NK-92 treated with Interleukin-12 subunit alpha and Interleukin-12 subunit beta, amount 100 ng/mL, for 24 hours (cell line): ENCODE measurements around the gene DEFB131B.
"Not testable (repeated sequence)": the region's sequence is repeated elsewhere in the genome, so short reads cannot be mapped to it uniquely, and the experiment has no call there.

ENCODE experiments used
- DNase-seq: peaks from one replicate; lab custom pipeline; 2025; lab: John Stamatoyannopoulos, UW

DEFB131B gene

DNA sequence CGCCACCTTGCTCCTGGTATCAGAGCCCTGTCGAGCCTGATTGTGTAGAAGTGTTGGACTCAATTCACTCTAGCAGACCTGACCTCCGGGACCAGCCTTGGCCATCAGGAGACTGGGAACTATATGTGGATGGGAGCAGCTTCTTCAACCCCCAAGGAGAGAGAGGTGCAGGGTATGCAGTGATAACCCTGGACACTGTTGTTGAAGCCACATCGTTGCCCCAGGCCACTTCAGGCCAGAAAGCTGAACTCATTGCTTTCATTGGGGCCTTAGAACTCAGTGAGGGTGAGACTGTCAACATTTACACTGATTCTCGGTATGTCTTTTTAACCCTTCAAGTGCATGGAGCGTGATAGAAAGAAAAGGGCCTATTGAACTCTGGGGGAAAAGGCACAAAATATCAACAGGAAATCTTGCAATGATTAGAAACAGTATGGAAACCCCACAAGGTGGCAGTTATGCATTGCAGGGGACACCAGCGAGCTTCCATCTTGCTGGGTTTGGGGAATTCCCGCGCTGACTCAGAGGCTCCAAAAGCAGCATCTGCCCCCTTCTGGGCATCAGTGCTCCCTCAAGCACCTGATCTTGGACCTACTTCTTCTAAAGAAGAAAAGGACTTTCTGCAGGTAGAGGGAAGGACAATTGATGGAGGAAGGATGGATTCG, 33.2 kb downstream of the DEFB131B start:
- DNase-seq = peak; percentile 49

DNA sequence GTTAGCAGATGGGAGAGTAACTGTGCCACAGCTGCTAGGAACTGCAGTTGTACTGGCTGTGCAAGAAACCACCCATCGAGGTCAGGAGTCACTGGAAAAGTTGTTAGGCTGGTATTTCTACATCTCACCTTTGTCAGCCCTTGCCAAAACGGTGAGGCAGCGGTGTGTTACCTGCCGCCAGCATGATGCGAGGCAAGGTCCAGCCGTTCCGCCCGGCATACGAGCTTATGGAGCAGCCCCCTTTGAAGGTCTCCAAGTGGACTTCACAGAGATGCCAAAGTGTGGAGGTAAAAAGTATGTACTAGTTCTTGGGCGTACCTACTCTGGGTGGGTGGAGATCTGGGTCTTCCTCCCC, 33.7 kb downstream of the DEFB131B start:
- DNase-seq = not testable (repeated sequence)

DNA sequence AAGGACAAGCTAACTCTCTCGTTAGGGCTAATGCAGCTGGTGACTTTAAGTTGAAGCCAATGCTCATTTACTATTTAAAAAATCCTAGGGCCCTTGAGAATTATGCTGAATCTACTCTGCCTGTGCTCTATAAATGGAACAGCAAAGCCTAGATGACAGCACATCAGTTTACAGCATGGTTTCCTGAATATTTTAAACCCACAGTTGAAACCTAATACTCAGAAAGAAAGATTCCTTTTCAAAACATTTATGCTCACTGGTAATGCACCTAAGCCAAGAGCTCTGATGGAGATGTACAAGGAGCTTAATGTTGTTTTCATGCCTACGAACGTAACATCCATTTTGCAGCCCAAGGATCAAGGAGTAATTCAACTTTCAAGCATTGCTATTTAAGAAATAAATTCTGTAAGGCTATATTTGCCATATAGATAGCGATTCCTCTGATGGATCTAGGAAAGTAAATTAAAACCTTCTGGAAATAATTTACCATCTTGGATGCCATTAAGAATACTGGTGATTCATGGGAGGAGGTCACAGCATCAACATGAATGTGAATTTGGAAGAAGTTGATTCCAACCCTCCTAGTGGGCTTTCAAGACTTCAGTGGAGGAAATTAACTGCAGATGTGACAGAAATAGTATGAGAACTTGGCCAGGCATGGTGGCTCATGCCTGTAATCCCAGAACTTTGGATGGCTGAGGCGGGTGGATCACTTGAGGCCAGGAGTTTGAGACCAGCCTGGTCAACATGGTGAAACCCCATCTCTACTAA, 35.7 kb downstream of the DEFB131B start:
- DNase-seq = no peak

DNA sequence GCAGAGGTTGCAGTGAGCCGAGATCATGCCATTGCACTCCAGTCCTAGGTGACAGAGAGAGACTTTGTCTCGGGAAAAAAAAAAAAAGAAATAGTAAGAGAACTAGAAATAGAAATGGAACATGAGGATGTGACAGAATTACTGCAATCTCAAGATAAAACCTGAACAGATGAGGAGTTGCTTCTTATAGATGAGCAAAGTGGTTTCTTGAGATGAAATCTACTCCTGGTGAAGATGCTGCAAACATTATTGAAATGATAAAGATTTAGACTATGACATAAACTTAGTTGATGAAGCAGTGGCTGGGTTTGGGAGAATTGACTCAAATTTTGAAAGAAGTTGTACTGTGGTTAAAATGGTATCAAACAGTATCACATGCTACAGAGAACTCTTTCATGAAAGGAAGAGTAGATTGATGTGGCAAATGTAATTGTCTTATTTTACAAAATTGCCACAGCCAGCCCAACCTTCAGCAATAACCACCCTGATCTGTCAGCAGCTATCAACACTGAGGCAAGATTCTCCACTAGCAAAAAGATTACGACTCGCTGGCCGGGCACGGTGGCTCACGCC, 36.5 kb downstream of the DEFB131B start:
- no peak for DNase-seq

DNA sequence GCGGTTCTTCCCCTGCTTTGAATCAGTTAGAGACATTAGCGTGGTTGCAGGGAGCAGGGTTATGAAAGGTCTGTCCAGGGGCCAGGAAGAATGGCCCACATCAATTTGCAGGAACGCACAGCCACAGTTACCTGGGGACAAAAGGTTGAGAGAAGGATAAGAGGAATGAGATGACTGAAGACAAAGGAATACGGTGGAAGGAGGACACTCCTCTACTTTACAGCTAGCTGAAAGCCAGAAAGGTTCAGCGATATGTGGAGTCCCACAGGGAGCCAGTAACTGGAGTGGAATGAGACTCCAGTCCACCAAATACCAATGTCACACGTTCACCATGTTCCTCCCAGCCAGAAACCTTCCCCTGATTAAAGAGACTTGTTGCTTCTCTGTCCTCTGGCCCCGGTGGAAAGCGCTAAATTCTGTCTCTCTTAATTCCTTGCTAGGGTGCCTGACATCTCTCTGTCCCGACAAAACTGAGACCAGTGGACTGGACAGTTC, 39.4 kb downstream of the DEFB131B start:
- no peak for DNase-seq

DNA sequence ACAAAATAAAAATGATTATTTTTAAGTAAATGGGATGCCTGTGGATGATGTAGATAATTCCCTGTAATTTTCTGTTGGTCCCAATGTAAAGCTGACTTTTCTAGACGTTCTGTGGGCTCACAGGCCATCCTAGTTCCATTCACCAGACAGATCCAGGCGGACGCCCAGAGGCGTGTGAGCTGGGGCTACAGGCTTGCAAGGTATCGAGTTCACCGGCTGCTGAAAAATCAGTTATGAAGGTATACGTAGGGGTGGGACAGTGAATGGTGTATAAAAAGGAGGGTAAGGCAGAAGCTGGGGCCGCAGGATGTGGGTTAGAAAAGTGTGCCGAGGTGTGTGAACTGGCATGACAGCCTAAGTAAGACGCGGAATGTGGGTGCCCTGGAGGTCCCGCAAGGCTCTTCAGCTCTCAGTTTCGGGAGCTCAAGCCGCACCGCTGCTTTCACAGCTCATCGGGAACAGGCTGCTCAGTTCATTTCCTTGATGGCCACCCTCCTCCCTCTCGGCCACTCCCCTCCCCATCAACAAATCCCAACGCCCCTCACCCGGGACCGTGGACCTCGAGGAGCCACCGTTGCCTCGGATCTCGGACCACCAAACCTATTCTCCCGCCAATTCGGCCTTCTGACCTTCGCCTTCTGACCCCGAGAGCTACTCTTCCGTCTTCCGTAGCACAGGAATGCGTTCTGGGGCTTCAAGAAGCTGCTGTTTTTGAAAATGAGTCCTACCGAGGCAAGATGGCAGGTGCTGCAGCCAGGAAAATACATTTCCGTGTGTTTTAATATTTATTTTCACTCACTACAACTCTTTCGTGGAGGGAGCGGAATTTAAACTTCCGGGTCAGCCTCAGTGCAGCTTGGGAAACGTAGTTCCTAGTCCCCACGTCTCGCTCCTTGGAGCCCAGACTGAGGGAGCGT, 49.8 kb downstream of the DEFB131B start, which contains the start of gene XNDC1N:
XNDC1N (minus strand) TSS at position 775 of the 917 bp plus-strand sequence. CDS start 5,241 bp downstream, outside the sequence.
- DNase-seq = peak; percentile 77

DNA sequence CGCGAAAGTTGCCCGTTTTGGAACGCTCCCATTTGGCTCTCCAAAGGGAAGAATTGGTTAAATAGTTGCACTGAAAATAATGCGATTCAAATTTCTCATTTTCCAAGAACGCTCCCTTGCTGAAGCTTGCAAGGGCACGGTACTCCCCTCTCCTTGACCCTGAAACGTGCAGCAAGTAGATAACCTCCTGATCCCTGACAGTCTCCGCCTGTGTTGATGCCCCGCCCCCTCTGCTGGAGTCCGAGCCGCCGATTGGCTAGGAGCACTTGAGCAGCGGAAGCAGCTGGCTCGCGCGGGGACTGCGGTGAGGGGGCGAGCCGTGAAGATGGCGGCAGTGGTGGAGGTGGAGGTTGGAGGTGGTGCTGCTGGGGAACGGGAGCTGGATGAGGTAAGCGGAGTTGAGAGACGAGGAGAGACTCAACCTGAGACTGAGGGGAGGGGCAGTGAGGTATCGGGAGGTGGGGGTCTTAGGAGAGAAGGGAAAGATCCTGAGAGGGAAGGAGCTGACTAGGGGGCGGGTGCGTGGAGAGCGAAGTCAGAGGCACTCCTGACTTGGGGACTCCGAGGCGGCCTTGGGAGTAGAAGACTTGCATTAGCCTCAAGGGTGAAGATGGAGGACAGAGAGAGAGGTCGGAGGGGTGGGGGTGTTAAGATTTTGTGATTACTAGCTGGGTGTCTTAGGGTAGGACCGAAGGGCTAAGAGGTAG, 50.6 kb downstream of the DEFB131B start, which contains the start of gene RNF121:
RNF121 (plus strand) TSS at position 310 of the 707 bp plus-strand sequence; CDS start at position 326, 16 bp downstream.
- DNase-seq = peak; percentile 94

DNA sequence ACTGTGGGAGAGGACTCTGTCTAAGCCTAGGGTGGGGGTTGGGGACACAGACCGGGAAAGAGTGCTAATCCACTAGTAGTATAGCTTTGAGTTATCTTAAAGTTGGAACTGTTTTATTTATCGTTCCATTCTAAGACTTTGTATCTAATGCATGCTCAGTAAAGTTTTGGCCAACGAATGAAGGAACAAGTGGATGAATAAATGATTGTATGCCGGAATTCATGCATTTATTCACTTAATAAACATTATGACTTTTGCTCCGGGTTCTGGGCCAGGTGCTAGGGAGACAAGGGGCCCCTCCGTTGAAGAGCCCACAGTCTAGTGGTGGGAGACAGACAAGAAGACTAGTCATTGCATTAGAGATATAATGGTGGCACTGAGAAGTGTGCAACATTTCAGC, 51.2 kb downstream of the DEFB131B start:
- peak; percentile 2 for DNase-seq

DNA sequence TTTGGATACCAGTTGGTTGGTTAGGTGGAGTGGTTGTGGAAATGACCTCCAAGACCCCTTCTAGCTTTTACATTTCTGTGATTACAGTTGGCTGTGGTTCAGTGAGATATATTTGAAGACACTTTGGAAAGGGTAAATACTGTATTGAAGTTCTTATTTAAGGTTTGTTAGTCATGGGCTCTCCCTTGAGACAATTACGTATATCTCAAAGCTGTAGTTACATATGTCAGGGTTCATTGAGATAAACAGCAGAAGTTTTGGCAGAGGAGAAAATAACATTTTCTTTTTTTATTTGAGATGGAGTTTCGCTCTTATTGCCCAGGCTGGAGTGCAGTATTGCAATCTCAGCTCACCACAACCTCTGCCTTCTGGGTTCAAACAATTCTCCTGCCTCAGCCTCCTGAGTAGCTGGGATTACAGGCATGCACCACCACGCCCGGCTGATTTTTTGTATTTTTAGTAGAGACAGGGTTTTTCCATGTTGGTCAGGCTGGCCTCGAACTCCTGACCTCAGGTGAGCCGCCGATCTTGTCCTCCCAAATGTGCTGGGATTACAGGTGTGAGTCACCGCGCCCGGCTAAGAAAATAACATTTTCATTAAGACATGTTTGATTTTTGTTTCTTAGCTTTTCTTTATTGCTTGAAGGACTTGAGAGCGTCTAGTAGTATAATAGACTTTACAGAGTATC, 52.4 kb downstream of the DEFB131B start:
- DNase-seq = no peak

DNA sequence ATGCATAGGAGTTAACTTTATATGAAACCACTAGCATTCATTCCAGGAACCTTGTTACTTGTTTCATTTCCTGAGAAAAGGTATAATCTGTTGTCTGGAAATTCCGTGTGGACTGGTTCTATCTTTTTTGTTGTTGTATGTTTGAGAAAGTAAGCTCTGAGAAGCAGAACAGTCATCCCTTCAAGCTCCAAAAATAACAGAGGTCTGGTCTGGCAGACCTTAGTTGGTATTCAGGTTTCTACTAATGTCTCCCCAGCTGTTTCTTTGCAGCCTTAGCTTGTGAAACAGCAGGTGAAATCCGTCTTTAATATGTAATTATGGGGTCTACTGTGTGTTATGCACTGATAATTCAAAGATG, 53.0 kb downstream of the DEFB131B start:
- no peak for DNase-seq

DNA sequence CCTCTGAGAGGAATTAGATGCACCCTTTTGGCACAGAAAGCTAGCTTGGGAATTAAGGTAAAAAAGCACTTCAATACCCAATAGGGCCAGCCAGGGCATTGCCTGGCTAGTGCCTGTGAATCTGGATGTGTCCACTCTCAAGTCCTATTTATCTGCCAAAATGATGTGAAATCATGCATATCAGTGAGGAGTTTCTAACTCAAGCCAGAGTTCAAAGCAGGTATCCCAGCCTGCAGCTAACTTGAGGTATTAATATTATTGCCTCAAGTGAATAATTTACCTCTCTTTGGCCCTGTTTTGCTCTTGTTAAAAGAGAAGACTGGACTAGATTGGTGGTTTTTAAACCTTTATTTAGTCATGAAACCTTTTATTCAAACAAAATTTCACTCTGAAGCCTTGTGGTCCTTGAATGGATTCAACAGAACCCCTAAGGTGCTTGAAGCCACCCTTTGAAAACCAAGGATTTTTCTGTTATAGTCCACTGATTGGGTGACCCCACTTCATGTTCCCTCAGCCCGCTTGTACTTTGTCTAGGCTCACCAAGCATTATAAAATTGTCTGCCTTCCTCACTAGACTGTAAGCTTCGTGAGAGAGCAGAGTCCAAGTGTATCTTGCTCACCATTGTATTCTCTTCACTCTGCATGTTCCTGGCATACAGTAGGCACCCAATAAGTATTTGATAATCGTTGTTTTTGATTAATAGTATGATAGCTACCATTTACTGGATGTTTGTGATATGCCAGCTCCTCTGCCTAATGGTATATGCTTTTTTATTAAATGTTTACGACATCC, 55.1 kb downstream of the DEFB131B start:
- DNase-seq = no peak
